ENCODE data around the gene PRELID1.
"Not testable (repeated sequence)": the region's sequence is repeated elsewhere in the genome, so short reads cannot be mapped to it uniquely, and the experiment has no call there.

PRELID1 gene

DNA sequence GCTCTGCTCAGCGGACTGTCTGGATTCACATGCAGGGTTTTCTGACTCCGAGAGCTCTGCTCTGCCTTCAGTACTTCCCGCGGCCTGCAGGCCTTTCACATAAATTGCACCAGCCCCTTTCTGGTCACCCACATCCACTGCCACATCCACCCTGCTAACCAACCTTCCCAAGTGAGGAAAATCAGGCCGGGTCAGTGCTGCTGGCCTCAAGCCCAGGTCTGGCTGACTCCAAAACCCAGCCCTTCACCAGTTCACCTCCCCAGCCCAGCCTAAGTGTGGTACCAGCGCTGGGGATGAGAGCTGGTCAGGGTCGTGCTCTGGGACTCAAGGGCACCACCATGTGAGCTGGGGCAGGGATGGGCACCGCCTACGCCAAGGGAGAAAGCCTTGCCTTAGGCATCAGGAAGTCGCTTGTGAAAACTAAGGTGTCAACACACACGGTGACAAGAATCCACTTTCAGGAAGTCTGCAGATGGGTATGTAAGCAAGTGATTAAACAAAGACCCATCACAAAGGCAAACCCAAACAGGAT lies 35.6 kb downstream of the PRELID1 start:
- Mint-ChIP-seq H3K4me1 (no peaks in the 10 kb centered on the region), H3K4me3 (no peak overlapping the region), H3K9me3 (no peaks in the 10 kb centered on the region), H3K27me3 (ENCODE audit: low read depth) (no peaks in the 10 kb centered on the region), H3K27ac (no peak overlapping the region), H3K36me3 (ENCODE audit: low read depth) (peaks cover 40% of the 10 kb centered on the region)
- TF ChIP-seq, protein P1, sequence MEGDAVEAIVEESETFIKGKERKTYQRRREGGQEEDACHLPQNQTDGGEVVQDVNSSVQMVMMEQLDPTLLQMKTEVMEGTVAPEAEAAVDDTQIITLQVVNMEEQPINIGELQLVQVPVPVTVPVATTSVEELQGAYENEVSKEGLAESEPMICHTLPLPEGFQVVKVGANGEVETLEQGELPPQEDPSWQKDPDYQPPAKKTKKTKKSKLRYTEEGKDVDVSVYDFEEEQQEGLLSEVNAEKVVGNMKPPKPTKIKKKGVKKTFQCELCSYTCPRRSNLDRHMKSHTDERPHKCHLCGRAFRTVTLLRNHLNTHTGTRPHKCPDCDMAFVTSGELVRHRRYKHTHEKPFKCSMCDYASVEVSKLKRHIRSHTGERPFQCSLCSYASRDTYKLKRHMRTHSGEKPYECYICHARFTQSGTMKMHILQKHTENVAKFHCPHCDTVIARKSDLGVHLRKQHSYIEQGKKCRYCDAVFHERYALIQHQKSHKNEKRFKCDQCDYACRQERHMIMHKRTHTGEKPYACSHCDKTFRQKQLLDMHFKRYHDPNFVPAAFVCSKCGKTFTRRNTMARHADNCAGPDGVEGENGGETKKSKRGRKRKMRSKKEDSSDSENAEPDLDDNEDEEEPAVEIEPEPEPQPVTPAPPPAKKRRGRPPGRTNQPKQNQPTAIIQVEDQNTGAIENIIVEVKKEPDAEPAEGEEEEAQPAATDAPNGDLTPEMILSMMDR (IDR thresholded peaks at IDR 0.05; ENCODE audit: unreplicated experiment in 3 of 3): no peak

DNA sequence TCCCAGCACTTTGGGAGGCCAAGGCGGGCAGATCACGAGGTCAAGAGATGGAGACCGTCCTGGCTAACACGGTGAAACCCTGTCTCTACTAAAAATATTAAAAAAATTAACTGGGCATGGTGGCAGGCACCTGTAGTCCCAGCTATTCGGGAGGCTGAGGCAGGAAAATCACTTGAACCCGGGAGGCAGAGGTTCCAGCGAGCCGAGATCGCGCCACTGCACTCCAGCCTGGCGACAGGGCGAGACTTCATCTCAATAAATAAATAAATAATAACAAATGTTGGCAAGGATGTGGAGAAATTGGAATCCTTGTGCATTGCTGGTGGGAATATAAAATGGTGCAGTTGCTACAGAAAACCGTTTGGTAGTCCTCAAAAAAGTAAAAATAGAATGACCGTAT lies 39.4 kb downstream of the PRELID1 start:
- not testable (repeated sequence) for H3K27me3 Mint-ChIP-seq (ENCODE audit: low read depth); H3K4me1 Mint-ChIP-seq; H3K9me3 Mint-ChIP-seq; H3K27ac Mint-ChIP-seq; H3K4me3 Mint-ChIP-seq
- H3K36me3 Mint-ChIP-seq (ENCODE audit: low read depth): peaks cover 35% of the 10 kb centered on the region

DNA sequence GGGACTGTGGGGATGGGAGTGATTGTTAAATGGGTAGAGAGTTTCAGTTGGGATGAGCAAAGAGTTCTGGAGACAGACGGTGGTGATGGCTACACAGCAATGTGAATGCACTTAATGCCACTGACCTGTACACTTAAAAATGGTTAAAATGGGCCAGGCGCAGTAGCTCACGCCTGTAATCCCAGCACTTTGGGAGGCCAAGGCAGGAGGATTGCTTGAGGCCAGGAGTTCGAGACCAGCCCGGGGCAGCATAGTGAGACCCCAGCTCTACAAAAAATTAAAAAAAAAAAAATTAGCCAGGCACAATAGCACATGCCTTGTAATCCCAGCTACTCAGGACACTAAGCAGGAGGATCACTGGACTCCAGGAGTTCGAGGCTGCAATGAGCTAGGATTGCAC lies 40.2 kb downstream of the PRELID1 start:
- H3K4me1 Mint-ChIP-seq: peaks cover 6% of the 10 kb centered on the region
- no peak overlapping the region for H3K27ac Mint-ChIP-seq
- H3K9me3 Mint-ChIP-seq: no peaks in the 10 kb centered on the region
- TF ChIP-seq, protein P1 (IDR thresholded peaks at IDR 0.05; ENCODE audit: unreplicated experiment in 3 of 3): no peak
- no peak overlapping the region for H3K4me3 Mint-ChIP-seq
- no peaks in the 10 kb centered on the region for H3K27me3 Mint-ChIP-seq (ENCODE audit: low read depth)
- H3K36me3 Mint-ChIP-seq (ENCODE audit: low read depth): peaks cover 35% of the 10 kb centered on the region

DNA sequence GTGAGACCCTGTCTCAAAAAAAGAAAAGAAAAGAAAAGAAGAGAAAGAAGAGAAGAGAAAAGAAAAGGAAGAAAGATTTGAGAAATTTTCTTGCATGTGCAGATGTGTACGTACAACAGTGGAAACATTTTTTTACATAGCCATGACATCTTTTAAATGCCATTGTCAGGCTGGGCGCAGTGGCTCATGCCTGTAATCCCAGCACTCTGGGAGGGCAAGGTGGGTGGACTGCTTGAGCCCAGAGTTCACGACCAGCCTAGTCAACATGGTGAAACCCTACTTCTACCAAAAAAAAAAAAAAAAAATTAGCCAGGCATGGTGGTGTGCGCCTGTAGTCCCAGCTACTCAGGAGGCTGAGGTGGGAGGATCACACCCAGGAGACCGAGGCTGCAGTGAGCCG lies 41.3 kb downstream of the PRELID1 start:
- peaks cover 3% of the 10 kb centered on the region for H3K27me3 Mint-ChIP-seq (ENCODE audit: low read depth)

DNA sequence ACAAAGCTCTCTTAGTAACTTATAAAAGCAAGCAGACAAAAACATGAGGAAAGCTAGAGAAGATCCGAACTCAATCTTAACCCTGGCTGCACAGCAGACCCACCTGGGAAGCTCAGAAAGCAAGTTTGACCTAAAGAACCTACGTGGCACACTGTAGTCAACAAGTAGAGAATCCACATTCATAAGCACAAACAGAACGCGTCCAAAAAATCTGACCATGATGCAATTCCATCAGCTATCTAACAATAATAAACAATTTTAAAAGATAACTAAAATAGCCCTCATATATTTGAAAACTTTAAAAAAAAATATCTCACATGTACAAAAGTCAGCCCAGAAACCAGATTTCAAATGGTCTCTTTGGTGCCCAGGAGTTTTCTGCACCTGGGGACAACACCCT lies 43.2 kb downstream of the PRELID1 start:
- H3K27me3 Mint-ChIP-seq (ENCODE audit: low read depth): peaks cover 3% of the 10 kb centered on the region
- no peaks in the 10 kb centered on the region for H3K9me3 Mint-ChIP-seq
- TF ChIP-seq, protein P1 (IDR thresholded peaks at IDR 0.05; ENCODE audit: unreplicated experiment in 3 of 3): no peak
- H3K36me3 Mint-ChIP-seq (ENCODE audit: low read depth): peaks cover 19% of the 10 kb centered on the region
- peaks cover 31% of the 10 kb centered on the region for H3K4me1 Mint-ChIP-seq
- H3K27ac Mint-ChIP-seq: no peak overlapping the region
- peak overlapping the region in 1 of 3 experiments; percentile 38 for H3K4me3 Mint-ChIP-seq

More for the DNA sequence above, 41.3 kb downstream of the PRELID1 start:
- Mint-ChIP-seq H3K4me3 (no peak overlapping the region), H3K9me3 (no peaks in the 10 kb centered on the region), H3K27ac (no peak overlapping the region), H3K4me1 (peaks cover 16% of the 10 kb centered on the region), H3K36me3 (ENCODE audit: low read depth) (peaks cover 29% of the 10 kb centered on the region)
- TF ChIP-seq, protein P1 (IDR thresholded peaks at IDR 0.05; ENCODE audit: unreplicated experiment in 3 of 3): no peak

DNA sequence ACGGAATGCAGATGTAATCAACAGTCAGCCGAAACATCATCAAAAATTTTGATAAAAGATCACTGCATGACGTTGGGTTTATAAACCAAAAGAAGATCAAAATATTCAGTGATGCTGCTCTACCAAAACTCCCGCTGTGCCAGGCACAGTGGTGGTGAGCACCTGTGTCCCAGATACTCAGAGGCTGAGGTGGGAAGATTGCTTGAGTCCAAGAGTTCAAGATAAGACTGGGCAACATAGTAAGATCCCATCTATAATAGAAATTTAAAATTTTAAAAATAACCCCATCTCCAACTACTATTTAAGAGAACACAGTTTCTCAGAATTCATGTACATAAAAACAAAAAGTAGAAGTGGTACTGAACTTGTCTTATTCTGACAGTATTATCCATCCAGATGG lies 44.1 kb downstream of the PRELID1 start:
- H3K9me3 Mint-ChIP-seq: no peaks in the 10 kb centered on the region
- H3K36me3 Mint-ChIP-seq (ENCODE audit: low read depth): peaks cover 18% of the 10 kb centered on the region
- peak overlapping the region in 2 of 3 experiments; percentile 40 to 46 for H3K4me3 Mint-ChIP-seq
- TF ChIP-seq, protein P1 (IDR thresholded peaks at IDR 0.05; ENCODE audit: unreplicated experiment in 3 of 3): no peak
- peaks cover 3% of the 10 kb centered on the region for H3K27me3 Mint-ChIP-seq (ENCODE audit: low read depth)
- no peak overlapping the region for H3K27ac Mint-ChIP-seq
- peaks cover 35% of the 10 kb centered on the region for H3K4me1 Mint-ChIP-seq
